ENCODE measurements around the gene CFAP46.
"Not testable (repeated sequence)": the region's sequence is repeated elsewhere in the genome, so short reads cannot be mapped to it uniquely, and the experiment has no call there.

Gene CFAP46

DNA sequence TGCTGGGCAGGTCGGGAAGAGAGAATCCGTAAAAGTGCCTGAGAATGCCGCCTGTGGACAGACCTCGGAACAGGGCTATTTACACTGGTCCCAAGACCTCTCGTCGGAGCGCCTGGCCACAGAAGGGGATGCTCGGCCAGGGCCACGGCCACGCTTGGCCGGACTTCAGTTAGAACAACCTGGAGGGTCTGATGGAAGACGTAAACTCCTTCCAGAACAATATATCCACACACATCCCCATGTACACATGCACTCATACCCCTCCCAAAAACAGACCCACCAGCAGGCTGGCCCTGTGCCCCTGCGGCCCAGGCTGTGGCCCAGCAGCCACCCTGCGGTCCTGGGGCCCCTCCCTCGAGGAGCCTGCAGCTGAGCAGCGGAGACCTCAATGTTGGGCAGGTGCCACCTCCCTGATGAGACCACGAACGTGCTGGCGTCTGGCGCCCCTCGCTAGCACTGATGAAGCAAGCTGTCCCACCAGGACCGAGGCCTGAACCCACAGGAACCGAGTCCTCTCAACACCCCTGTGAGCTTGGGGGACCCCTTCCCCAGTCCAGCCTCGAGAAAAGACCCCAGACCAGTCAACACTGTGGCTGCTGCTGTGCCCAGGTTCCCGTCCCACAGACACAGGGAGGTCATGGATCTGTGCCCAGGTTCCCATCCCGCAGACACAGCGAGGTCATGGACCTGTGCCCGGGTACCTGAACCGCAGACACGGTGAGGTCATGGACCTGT, 8.9 kb downstream of the CFAP46 start:
- H3K36me3 ChIP-seq (ENCODE audit: control insufficient read depth in 1 of 2, insufficient read depth in 2 of 2, low read depth in 1 of 2, low read length in 2 of 2): peaks cover 0 to 7% of the 10 kb centered on the region in 2 experiments
- no peak overlapping the region for H2BK15ac ChIP-seq (ENCODE audit: low read depth, poor library complexity, severe bottlenecking)
- H3K27me3 ChIP-seq (ENCODE audit: control insufficient read depth in 1 of 2, insufficient read depth in 1 of 2, low read length in 2 of 2): peaks cover 0 to 21% of the 10 kb centered on the region in 2 experiments
- no peak overlapping the region for H3K18ac ChIP-seq (ENCODE audit: low read depth in 1 of 2, low read length in 2 of 2)
- no peak overlapping the region for H2BK120ac ChIP-seq (ENCODE audit: low read depth, low read length)
- H4K8ac ChIP-seq (ENCODE audit: low read length): no peak overlapping the region
- WGBS: 90% methylated on average over 30 of the region's 30 CpGs
- H4K91ac ChIP-seq (ENCODE audit: low read length): no peak overlapping the region
- no peak for DNase-seq
- no peak overlapping the region for H3K27ac ChIP-seq (ENCODE audit: low read length, poor library complexity, severe bottlenecking)
- H3K79me1 ChIP-seq (replicated peaks; ENCODE audit: low read length, poor library complexity, severe bottlenecking): no peaks in the 10 kb centered on the region
- H3K4me1 ChIP-seq (ENCODE audit: control insufficient read depth, insufficient read depth, low read depth, low read length): no peaks in the 10 kb centered on the region
- no peak overlapping the region for H2AFZ ChIP-seq (ENCODE audit: low read depth, low read length)
- no peak overlapping the region for H2BK12ac ChIP-seq (ENCODE audit: low read length in 2 of 2)
- H3K9ac ChIP-seq (ENCODE audit: low read length): no peak overlapping the region
- H3K4ac ChIP-seq (ENCODE audit: low read depth in 1 of 2, low read length in 2 of 2): no peak overlapping the region
- H3K9me3 ChIP-seq (ENCODE audit: control insufficient read depth, low read length): no peaks in the 10 kb centered on the region
- H3K23ac ChIP-seq (ENCODE audit: low read length in 2 of 2): no peak overlapping the region
- H3K4me3 ChIP-seq (ENCODE audit: insufficient read depth in 1 of 2, low read depth in 1 of 2, low read length in 2 of 2): no peak overlapping the region
- H3K14ac ChIP-seq (ENCODE audit: low read length in 2 of 2): no peak overlapping the region
- no peak overlapping the region for H3K4me2 ChIP-seq (ENCODE audit: low read length, poor library complexity, severe bottlenecking)
- H2BK5ac ChIP-seq (ENCODE audit: low read depth, low read length, poor library complexity, severe bottlenecking): no peak overlapping the region
- H2AK5ac ChIP-seq (ENCODE audit: low read length, severe bottlenecking): no peak overlapping the region

DNA sequence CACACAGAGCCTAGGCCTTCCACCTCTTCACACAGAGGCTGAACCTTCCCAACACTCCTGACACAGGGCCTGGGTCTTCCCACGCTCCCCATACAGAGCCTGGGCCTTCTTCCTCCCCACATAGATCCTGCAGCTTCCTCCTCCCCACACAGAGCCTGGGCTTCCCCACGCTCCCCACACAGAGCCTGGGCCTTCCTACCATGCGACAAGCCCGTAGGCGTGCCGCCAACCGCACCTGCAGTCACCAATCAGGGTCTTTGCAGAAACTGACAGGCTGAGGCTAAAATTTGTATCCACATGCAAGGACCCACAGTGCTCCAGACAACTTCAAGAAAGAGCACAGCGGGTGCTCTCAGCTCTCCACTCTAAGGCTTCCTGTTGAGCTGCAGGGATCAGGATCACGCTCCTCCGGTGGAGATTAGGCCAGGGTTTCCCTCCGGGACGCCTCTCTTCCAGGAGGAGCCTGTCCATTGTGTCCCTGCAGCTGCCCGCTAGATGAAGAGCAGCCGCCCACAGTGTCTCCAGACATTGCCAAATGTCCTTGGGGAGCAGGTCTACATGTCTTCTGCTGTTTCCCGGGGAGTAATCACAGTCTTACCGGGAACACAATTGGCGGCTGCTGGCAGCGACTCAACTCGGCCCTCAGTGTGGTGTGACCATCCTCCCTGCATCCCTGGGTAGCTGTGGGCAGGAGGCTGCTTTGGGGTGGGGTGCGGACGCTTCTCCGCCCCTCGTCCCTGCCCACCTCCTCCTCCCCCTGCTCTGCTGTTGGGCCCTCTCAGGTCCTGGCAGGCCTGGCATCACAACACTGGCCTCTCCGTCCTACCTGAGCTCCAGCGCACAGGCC, 9.7 kb downstream of the CFAP46 start:
- no peak overlapping the region for H2BK120ac ChIP-seq (ENCODE audit: low read depth, low read length)
- no peak overlapping the region for H3K14ac ChIP-seq (ENCODE audit: low read length in 2 of 2)
- no peaks in the 10 kb centered on the region for H3K79me1 ChIP-seq (replicated peaks; ENCODE audit: low read length, poor library complexity, severe bottlenecking)
- H3K4ac ChIP-seq (ENCODE audit: low read depth in 1 of 2, low read length in 2 of 2): no peak overlapping the region
- no peak for DNase-seq
- H2BK5ac ChIP-seq (ENCODE audit: low read depth, low read length, poor library complexity, severe bottlenecking): no peak overlapping the region
- no peak overlapping the region for H3K27ac ChIP-seq (ENCODE audit: low read length, poor library complexity, severe bottlenecking)
- H2AFZ ChIP-seq (ENCODE audit: low read depth, low read length): no peak overlapping the region
- H3K4me2 ChIP-seq (ENCODE audit: low read length, poor library complexity, severe bottlenecking): no peak overlapping the region
- WGBS: 93% methylated on average over 19 of the region's 25 CpGs
- peaks cover 0 to 18% of the 10 kb centered on the region in 2 experiments for H3K27me3 ChIP-seq (ENCODE audit: control insufficient read depth in 1 of 2, insufficient read depth in 1 of 2, low read length in 2 of 2)
- no peak overlapping the region for H3K23ac ChIP-seq (ENCODE audit: low read length in 2 of 2)
- no peak overlapping the region for H3K9ac ChIP-seq (ENCODE audit: low read length)
- H3K36me3 ChIP-seq (ENCODE audit: control insufficient read depth in 1 of 2, insufficient read depth in 2 of 2, low read depth in 1 of 2, low read length in 2 of 2): peaks cover 0 to 4% of the 10 kb centered on the region in 2 experiments
- no peak overlapping the region for H2BK15ac ChIP-seq (ENCODE audit: low read depth, poor library complexity, severe bottlenecking)
- no peak overlapping the region for H4K8ac ChIP-seq (ENCODE audit: low read length)
- no peaks in the 10 kb centered on the region for H3K9me3 ChIP-seq (ENCODE audit: control insufficient read depth, low read length)
- H2BK12ac ChIP-seq (ENCODE audit: low read length in 2 of 2): no peak overlapping the region
- H3K4me3 ChIP-seq (ENCODE audit: insufficient read depth in 1 of 2, low read depth in 1 of 2, low read length in 2 of 2): no peak overlapping the region
- H3K4me1 ChIP-seq (ENCODE audit: control insufficient read depth, insufficient read depth, low read depth, low read length): no peaks in the 10 kb centered on the region
- no peak overlapping the region for H3K18ac ChIP-seq (ENCODE audit: low read depth in 1 of 2, low read length in 2 of 2)
- no peak overlapping the region for H2AK5ac ChIP-seq (ENCODE audit: low read length, severe bottlenecking)
- peak overlapping the region; percentile 2 for H4K91ac ChIP-seq (ENCODE audit: low read length)

DNA sequence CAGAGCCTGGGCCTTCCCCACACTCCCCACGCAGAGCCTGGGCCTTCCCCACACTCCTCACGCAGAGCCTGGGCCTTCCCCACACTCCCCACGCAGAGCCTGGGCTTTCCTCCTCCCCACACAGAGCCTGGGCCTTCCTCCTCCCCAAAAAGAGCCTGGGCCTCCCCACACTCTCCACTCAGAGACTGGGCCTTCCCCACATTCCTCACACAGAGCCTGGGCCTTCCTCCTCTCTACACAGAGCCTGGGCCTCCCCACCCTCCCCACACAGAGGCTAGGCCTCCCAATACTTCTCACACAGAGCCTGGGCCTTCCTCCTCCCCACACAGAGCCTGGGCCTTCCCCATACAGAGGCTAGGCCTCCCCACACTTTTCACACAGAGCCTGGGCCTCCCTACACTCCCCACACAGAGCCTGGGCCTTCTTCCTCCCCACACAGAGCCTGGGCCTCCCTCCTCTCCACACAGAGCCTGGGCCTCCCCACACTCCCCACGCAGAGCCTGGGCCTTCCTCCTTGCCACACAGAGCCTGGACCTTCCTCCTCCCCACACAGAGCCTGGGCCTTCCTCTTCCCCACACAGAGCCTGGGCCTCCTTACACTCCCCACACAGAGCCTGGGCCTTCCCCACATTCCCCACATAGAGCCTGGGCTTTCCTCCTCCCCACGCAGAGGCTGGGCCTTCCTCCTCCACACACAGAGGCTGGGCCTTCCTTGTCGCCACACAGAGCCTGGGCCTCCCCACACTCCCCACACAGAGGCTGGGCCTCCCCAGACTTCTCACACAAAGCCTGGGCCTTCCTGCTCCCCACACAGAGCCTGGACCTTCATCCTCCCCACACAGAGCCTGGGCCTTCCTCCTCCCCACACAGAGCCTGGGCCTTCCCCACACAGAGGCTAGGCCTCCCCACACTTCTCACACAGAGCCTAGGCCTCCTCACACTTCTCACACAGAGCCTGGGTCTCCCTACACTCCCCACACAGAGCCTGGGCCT, 10.8 kb downstream of the CFAP46 start:
- H2AK5ac ChIP-seq (ENCODE audit: low read length, severe bottlenecking); H4K91ac ChIP-seq (ENCODE audit: low read length); H3K9ac ChIP-seq (ENCODE audit: low read length); H2BK15ac ChIP-seq (ENCODE audit: low read depth, poor library complexity, severe bottlenecking); H3K79me1 ChIP-seq (replicated peaks; ENCODE audit: low read length, poor library complexity, severe bottlenecking); H2AFZ ChIP-seq (ENCODE audit: low read depth, low read length); H3K14ac ChIP-seq (ENCODE audit: low read length in 2 of 2); H3K36me3 ChIP-seq (ENCODE audit: control insufficient read depth in 1 of 2, insufficient read depth in 2 of 2, low read depth in 1 of 2, low read length in 2 of 2); H3K4me3 ChIP-seq (ENCODE audit: insufficient read depth in 1 of 2, low read depth in 1 of 2, low read length in 2 of 2); H2BK120ac ChIP-seq (ENCODE audit: low read depth, low read length); H3K4me2 ChIP-seq (ENCODE audit: low read length, poor library complexity, severe bottlenecking); H2BK12ac ChIP-seq (ENCODE audit: low read length in 2 of 2); H3K4ac ChIP-seq (ENCODE audit: low read depth in 1 of 2, low read length in 2 of 2); DNase-seq; H3K4me1 ChIP-seq (ENCODE audit: control insufficient read depth, insufficient read depth, low read depth, low read length); H3K23ac ChIP-seq (ENCODE audit: low read length in 2 of 2); H3K9me3 ChIP-seq (ENCODE audit: control insufficient read depth, low read length); H2BK5ac ChIP-seq (ENCODE audit: low read depth, low read length, poor library complexity, severe bottlenecking); H3K18ac ChIP-seq (ENCODE audit: low read depth in 1 of 2, low read length in 2 of 2); H3K27ac ChIP-seq (ENCODE audit: low read length, poor library complexity, severe bottlenecking): not testable (repeated sequence)
- 86% methylated on average over 6 of the region's 6 CpGs for WGBS
- H3K27me3 ChIP-seq (ENCODE audit: control insufficient read depth in 1 of 2, insufficient read depth in 1 of 2, low read length in 2 of 2): peaks cover 0 to 12% of the 10 kb centered on the region in 2 experiments
- peak overlapping the region; percentile 19 for H4K8ac ChIP-seq (ENCODE audit: low read length)

Measured in mesenchymal stem cell (in vitro differentiated cells and primary cell).